ENCODE results near the gene METTL2A. TPM values are rescaled to one million over a fixed set of nuclear protein-coding genes. Genes with fewer than 3 reads are reported as not detected.
"Not testable (repeated sequence)": the region's sequence is repeated elsewhere in the genome, so short reads cannot be mapped to it uniquely, and the experiment has no call there.

Gene METTL2A, protein sequence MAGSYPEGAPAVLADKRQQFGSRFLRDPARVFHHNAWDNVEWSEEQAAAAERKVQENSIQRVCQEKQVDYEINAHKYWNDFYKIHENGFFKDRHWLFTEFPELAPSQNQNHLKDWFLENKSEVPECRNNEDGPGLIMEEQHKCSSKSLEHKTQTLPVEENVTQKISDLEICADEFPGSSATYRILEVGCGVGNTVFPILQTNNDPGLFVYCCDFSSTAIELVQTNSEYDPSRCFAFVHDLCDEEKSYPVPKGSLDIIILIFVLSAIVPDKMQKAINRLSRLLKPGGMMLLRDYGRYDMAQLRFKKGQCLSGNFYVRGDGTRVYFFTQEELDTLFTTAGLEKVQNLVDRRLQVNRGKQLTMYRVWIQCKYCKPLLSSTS
- 21.7 TPM for polyA plus RNA-seq (2012; ENCODE audit: insufficient read depth, insufficient read length)

DNA sequence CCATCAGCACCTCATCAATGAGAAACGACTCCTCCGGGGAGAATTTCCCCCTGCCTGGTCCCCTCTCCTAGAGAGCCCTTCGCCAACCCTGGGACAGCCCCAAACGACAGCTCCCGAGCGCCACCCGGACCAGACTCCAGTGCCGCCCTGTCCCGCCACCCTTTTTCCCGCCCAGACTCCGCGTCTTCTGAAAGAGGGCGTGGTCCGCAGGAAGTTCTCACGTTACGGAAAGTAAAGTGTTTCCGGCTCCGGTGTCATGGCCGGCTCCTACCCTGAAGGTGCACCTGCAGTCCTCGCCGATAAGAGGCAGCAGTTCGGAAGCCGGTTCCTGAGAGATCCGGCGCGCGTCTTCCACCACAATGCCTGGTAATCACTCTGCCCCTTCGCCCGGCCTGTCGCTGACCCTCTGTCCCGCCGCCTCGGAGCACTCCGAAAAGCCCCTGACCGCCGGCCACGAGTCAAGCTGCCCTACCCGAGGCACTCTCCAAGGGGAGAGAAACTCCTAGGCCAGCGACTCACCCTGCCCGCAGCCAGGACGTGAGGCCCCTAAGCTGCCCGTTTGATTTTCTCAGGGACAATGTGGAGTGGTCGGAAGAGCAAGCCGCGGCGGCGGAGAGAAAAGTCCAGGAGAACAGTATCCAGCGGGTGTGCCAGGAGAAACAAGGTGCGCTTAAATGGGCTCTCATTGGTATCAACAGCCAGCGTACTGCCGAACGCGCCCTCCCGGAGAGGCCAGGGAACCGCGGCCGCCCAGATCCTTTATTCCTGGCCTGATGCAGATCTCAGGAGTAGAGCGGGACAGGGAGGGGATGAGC is at the start of gene METTL2A:
Gene METTL2A (plus strand): TSS at position 251 of the 815 bp plus-strand sequence. CDS start 6 bp downstream, at position 257.
- peak within 1 kb of the TSS; percentile 63 for H3K4me3 ChIP-seq (ENCODE audit: low read length)
- peak; percentile 88 for DNase-seq (ENCODE audit: low read depth, low spot score)

- H3K4me3 ChIP-seq (ENCODE audit: low read length) = no peak within 1 kb of the TSS
- DNase-seq (ENCODE audit: low read depth, low spot score) = no peak
These were observed 43.4 kb upstream of the METTL2A start, which contains the start of gene EFCAB3 for GRCh38 chr17:62380253-62380652. TSS of gene EFCAB3 (plus strand) at chr17:62380553. CDS start at chr17:62382980, 2,427 bp downstream.

GRCh38 chr17:62381561-62381960 is 42.1 kb upstream of the METTL2A start:
- DNase-seq (ENCODE audit: low read depth, low spot score) = no peak
- no peak overlapping the region for H3K4me3 ChIP-seq (ENCODE audit: low read length)

DNA sequence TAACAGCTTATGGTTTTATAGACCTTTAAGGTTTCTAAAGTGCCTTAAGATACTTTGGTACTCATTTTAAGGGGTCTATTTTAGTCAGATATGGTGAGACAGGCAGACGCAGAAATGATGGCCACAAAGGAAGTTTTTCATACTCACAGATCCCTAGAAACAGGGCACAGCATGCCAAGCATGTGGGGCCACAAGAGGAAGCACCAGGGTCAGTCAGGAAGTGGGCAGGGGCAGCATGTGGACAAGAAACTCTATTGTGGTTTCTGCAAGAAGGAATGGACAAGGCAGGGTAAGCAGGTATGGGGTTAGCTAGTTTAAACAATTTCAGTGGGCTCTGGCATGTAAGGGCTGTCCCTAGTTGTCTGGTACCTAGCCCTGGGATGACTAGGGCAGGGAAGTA is 34.8 kb upstream of the METTL2A start:
- no peak for DNase-seq (ENCODE audit: low read depth, low spot score)
- H3K4me3 ChIP-seq (ENCODE audit: low read length) = no peak overlapping the region

DNA sequence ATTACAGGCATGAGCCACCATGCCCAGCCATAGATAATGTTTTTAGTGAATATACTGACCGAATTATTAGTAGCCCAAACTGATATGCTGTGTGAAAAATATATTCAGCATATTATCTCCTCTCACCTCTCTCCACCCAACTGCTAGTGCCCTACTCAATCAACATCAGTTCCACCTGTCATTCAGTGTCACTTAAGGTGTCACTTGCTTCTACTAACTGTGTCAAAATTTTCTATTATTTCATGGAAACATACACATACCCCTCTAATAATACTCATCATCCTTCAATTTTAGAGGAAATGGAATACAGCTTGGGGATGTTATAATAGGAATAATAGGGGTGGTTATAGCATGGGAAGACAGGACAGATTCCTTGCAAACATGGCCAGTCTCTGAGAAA is 30.8 kb upstream of the METTL2A start:
- H3K4me3 ChIP-seq (ENCODE audit: low read length) = no peak overlapping the region
- DNase-seq (ENCODE audit: low read depth, low spot score) = no peak

DNA sequence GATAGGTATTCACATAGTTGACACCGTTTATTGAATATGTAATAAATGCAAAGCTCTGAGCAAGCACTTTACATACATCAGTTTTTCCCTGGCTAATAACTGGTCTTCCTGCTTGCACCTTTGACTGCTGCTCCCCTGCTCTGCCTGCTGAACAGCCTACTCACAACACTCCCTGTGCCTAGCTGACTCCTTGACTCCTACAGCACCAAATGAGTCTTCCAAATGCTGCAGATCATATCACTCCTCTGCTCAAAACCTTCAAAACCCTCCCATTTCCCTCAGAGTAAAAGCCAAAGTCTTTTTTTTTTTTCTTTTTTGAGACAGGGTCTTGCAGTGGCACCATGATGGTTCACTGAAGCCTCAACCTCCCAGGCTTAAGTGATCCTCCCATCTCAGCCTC is 24.8 kb upstream of the METTL2A start:
- DNase-seq (ENCODE audit: low read depth, low spot score) = no peak
- no peak overlapping the region for H3K4me3 ChIP-seq (ENCODE audit: low read length)

- no peak overlapping the region for H3K4me3 ChIP-seq (ENCODE audit: low read length)
- DNase-seq (ENCODE audit: low read depth, low spot score) = no peak
These were observed 18.2 kb upstream of the METTL2A start for GRCh38 chr17:62405451-62405850.

GRCh38 chr17:62413090-62413489 is 10.6 kb upstream of the METTL2A start:
- not testable (repeated sequence) for DNase-seq (ENCODE audit: low read depth, low spot score)

DNA sequence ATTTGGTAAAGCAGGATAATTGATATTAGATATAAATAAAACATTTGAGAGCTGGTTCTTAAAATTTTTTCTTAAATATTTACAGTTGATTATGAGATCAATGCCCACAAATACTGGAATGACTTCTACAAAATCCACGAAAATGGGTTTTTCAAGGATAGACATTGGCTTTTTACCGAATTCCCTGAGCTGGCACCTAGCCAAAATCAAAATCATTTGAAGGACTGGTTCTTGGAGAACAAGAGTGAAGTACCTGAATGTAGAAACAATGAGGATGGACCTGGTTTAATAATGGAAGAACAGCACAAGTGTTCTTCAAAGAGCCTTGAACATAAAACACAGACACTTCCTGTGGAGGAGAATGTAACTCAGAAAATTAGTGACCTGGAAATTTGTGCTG is 2.5 kb downstream of the METTL2A start:
- not testable (repeated sequence) for H3K4me3 ChIP-seq (ENCODE audit: low read length); DNase-seq (ENCODE audit: low read depth, low spot score)

More at GRCh38 chr17:62413090-62413489, 10.6 kb upstream of the METTL2A start:
- not testable (repeated sequence) for H3K4me3 ChIP-seq (ENCODE audit: low read length)

DNA sequence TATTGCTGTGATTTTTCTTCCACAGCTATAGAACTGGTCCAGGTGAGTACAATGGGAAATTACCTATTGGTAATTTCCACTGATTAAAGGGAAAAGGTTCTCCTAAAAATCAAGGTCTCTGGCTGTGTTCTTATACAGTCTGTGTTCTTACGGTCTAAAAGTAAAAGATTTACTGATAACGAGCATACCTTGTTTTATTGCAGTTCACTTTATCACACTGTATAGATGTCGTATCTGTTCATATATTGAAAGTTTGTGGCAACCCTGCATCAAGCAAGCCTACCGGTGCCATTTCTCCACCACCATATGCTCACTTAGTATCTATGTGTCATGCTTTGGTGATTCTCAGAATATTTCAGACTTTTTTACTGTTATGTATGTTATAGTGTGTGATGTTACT is 11.6 kb downstream of the METTL2A start:
- not testable (repeated sequence) for H3K4me3 ChIP-seq (ENCODE audit: low read length); DNase-seq (ENCODE audit: low read depth, low spot score)

DNA sequence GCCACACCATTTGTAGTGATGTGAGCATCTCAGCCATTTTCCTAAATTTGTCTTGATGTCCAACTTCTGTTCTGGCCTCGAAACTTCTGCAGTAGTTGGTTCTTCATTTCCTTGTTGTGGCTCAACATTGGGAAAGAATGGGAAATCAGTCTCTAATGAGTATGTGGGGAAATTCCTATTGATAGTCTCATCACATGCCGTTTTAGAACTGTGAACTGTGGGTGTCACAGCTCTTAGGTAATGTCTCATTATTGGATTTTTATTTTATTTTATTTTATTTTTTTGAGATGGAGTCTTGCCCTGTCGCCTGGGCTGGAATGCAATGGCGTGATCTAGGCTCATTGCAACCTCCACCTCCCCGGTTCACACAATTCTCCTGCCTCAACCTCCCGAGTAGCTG is 17.5 kb downstream of the METTL2A start:
- not testable (repeated sequence) for DNase-seq (ENCODE audit: low read depth, low spot score); H3K4me3 ChIP-seq (ENCODE audit: low read length)

DNA sequence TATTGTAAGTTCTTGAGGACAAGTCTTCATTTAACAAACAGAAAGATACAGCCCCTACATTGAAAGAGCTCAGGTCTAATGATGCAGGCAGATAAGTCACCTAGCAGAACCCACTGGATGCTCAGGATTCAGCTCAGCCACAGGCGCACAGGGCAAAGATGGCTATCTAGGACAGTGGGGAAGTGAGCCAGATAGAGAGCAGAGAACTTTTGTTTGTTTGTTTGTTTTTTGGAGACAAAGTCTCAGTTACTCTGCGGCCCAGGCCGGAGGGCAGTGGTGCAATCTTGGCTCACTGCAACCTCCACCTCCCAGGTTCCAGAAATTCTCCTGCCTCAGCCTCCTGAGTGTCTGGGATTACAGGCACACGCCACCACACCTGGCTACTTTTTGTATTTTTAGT is 20.4 kb downstream of the METTL2A start:
- H3K4me3 ChIP-seq (ENCODE audit: low read length) = no peak overlapping the region
- no peak for DNase-seq (ENCODE audit: low read depth, low spot score)

- not testable (repeated sequence) for DNase-seq (ENCODE audit: low read depth, low spot score); H3K4me3 ChIP-seq (ENCODE audit: low read length)
These were observed 22.1 kb downstream of the METTL2A start for GRCh38 chr17:62445791-62446190.

- H3K4me3 ChIP-seq (ENCODE audit: low read length); DNase-seq (ENCODE audit: low read depth, low spot score): not testable (repeated sequence)
These were observed 28.5 kb downstream of the METTL2A start for GRCh38 chr17:62452195-62452594.

GRCh38 chr17:62453041-62453440 is 29.3 kb downstream of the METTL2A start:
- not testable (repeated sequence) for H3K4me3 ChIP-seq (ENCODE audit: low read length); DNase-seq (ENCODE audit: low read depth, low spot score)

DNA sequence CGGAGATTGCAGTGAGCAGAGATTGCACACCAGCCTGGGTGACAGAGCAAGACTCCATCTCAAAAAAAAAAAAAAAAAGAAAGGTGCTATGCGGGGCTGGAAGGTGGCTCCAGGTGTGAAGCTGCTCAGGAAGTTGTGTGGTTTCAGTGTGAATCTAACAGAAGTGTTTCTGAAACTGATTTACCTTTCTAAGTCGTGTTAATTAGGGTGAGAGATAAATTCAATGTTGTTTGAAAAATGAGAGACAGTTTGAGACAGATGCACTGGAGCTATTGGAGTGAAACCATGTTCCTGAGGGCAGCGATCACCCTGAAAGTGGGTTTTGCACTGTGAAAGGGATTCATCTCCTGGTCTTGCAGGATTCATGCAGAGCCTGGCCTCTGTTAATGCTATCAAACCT is 30.0 kb downstream of the METTL2A start:
- peak; percentile 32 for DNase-seq (ENCODE audit: low read depth, low spot score)
- not testable (repeated sequence) for H3K4me3 ChIP-seq (ENCODE audit: low read length)

GRCh38 chr17:62454111-62454510 is 30.4 kb downstream of the METTL2A start:
- H3K4me3 ChIP-seq (ENCODE audit: low read length); DNase-seq (ENCODE audit: low read depth, low spot score): not testable (repeated sequence)

DNA sequence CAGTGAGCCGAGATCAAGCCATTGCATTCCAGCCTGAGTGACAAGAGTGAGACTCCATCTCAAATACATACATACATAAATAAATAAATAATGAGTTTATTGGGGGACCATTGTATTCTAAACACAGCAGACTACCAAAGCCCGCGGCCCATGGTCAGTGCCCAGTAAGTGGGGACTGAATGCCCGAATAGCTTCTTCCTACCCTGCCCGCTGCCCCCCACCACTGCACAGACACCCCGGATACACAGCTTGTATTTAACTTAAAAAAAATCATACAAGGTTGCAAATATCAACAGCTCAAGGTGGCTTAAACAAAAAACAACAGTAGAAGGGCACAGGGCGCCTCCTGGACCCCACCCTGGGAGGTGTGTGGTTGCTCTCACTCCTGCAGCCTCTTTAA is 32.3 kb downstream of the METTL2A start:
- DNase-seq (ENCODE audit: low read depth, low spot score) = no peak
- H3K4me3 ChIP-seq (ENCODE audit: low read length) = no peak overlapping the region

DNA sequence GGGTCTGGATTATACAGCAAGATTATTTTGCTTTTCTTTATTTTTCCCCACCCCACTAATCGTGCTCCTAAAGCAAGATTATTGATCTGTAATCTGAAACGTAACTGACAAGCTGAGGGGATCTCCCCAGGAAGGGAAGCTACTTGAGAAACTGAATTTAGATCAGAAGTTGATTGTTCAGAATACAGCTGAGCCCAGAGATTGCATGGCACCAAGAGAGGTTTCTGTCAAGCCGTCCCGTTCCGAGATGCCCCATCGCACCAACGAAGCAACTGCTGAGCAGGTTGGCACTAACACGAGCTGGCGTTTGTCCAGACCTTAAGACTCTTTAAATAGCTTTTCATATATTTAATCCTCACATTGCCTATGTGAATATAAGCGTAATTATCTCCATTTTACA is 34.8 kb downstream of the METTL2A start:
- H3K4me3 ChIP-seq (ENCODE audit: low read length) = not testable (repeated sequence)

GRCh38 chr17:62464422-62464821 is 40.7 kb downstream of the METTL2A start:
- H3K4me3 ChIP-seq (ENCODE audit: low read length); DNase-seq (ENCODE audit: low read depth, low spot score): not testable (repeated sequence)

More for the DNA sequence above, 34.8 kb downstream of the METTL2A start:
- DNase-seq (ENCODE audit: low read depth, low spot score) = not testable (repeated sequence)
